ENCODE measurements around the gene RABL2B. TPM values are rescaled to one million over a fixed set of nuclear protein-coding genes. Genes with fewer than 3 reads are reported as not detected.

Gene RABL2B
- total RNA-seq, 1 donor from 2014 or later: 52.9 TPM

DNA sequence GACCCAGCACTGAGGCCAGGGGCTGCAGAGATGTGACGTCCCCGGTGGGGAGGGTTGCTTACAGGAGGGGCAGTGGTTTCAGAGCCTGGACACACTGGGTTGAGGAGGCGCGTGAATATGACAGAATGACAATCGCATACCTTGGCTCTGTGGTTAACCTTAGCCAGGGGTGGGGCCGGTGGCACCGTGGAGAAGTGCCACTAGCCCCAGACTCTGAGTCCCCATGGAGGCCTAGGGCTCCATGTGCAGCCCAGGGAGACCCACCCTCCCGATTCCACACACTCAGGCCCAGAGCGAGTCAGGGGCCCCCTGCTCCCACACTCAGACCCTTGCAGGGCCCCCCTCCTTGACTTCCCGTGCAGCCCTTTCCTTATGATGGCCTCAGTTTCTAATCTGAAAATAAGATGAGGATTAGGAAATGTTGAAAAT lies 49.1 kb downstream of the RABL2B start:
- Mint-ChIP-seq H3K9me3 (no peaks in the 10 kb centered on the region), H3K27me3 (ENCODE audit: low read depth) (peaks cover 37% of the 10 kb centered on the region), H3K4me3 (no peak overlapping the region), H3K36me3 (ENCODE audit: low read depth) (no peaks in the 10 kb centered on the region), H3K4me1 (peaks cover 8% of the 10 kb centered on the region), H3K27ac (ENCODE audit: unreplicated experiment) (no peak overlapping the region)
- TF ChIP-seq CTCF (conservative IDR thresholded peaks at IDR 0.05): no peak
- DNase-seq (ENCODE audit: low read depth, low spot score): no peak

DNA sequence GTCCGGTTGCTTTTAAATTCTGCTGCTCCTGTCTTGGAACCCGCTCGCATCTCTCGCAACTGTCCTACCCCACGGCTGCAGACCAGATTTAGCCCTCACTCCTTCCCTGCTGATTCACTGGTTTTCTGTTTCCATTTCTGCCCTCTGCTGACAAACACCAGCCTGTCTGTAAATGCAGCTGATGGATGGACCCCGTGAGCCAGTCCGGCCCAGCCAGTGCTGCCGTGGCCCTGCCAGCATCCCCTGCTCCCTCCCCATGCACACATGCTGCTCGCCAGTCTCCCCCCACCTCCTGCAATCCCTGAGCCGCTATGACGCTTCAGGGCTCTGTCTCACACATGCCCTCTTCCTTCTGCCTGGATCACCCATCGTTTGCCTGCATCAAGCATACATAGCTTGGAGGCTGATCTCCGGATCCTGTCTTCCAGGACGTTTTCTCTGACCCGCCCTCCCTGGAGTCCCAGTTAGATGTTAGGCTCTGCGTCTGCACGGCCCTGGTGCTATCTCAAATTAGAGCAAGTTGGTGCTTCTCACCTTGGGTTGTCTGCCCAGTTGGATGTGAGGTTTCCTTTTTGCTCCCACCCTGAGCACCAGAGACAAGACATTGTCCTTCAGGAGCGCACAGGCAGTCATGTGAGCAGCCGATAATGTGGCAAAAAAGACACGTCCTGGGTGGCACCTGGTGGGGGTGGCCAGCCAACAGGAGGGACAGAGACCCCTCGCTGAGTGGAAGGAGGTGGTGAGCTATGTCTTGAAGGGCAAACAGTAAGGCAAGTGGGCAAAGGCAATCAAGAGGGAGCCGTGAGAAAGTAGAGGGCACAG lies 49.7 kb downstream of the RABL2B start:
- H3K9me3 Mint-ChIP-seq: no peaks in the 10 kb centered on the region
- H3K4me3 Mint-ChIP-seq: peak overlapping the region; percentile 13
- H3K27ac Mint-ChIP-seq (ENCODE audit: unreplicated experiment): no peak overlapping the region

GRCh38 chr22:50732681-50733080 lies 50.8 kb downstream of the RABL2B start:
- Mint-ChIP-seq H3K4me3 (no peak overlapping the region), H3K27ac (ENCODE audit: unreplicated experiment) (peak overlapping the region; percentile 43), H3K27me3 (ENCODE audit: low read depth) (peaks cover 27% of the 10 kb centered on the region)

More for the DNA sequence above, 49.7 kb downstream of the RABL2B start:
- DNase-seq (ENCODE audit: low read depth, low spot score): no peak
- Mint-ChIP-seq H3K36me3 (ENCODE audit: low read depth) (no peaks in the 10 kb centered on the region), H3K4me1 (peaks cover 8% of the 10 kb centered on the region), H3K27me3 (ENCODE audit: low read depth) (peaks cover 33% of the 10 kb centered on the region)
- no peak for TF ChIP-seq CTCF (conservative IDR thresholded peaks at IDR 0.05)

GRCh38 chr22:50731811-50732624 lies 51.4 kb downstream of the RABL2B start:
- Mint-ChIP-seq H3K9me3 (no peaks in the 10 kb centered on the region), H3K27ac (ENCODE audit: unreplicated experiment) (no peak overlapping the region), H3K27me3 (ENCODE audit: low read depth) (peaks cover 20% of the 10 kb centered on the region), H3K36me3 (ENCODE audit: low read depth) (no peaks in the 10 kb centered on the region), H3K4me1 (peaks cover 14% of the 10 kb centered on the region), H3K4me3 (peak overlapping the region; percentile 38)
- no peak for DNase-seq (ENCODE audit: low read depth, low spot score)
- TF ChIP-seq CTCF (conservative IDR thresholded peaks at IDR 0.05): peak; percentile 69

More at GRCh38 chr22:50732681-50733080, 50.8 kb downstream of the RABL2B start:
- DNase-seq (ENCODE audit: low read depth, low spot score): no peak
- Mint-ChIP-seq H3K9me3 (no peaks in the 10 kb centered on the region), H3K4me1 (peaks cover 9% of the 10 kb centered on the region), H3K36me3 (ENCODE audit: low read depth) (no peaks in the 10 kb centered on the region)
- no peak for TF ChIP-seq CTCF (conservative IDR thresholded peaks at IDR 0.05)

DNA sequence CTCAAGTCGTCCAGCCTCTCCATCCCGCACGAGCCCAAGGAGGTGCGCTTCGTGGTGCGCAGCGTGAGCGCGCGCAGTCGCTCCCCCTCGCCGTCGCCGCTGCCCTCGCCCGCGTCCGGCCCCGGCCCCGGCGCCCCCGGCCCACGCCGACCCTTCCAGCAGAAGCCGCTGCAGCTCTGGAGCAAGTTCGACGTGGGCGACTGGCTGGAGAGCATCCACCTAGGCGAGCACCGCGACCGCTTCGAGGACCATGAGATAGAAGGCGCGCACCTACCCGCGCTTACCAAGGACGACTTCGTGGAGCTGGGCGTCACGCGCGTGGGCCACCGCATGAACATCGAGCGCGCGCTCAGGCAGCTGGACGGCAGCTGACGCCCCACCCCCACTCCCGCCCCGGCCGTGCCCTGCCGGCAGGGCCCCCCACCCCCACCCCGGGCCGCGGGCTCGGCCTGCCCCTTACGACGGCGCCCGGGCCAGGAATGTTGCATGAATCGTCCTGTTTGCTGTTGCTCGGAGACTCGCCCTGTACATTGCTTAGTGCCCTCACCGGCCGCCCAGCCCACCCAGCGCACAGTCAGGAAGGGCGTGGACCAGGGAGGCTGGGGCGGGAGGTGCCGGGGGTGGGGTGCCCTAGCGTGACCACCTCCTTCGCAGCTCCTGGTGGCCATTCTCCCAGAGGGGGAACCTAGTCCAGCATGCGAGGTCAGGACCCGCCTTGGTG lies 52.3 kb downstream of the RABL2B start:
- H3K36me3 Mint-ChIP-seq (ENCODE audit: low read depth): no peaks in the 10 kb centered on the region
- peaks cover 15% of the 10 kb centered on the region for H3K27me3 Mint-ChIP-seq (ENCODE audit: low read depth)
- peaks cover 14% of the 10 kb centered on the region for H3K4me1 Mint-ChIP-seq
- no peak for TF ChIP-seq CTCF (conservative IDR thresholded peaks at IDR 0.05)
- no peak overlapping the region for H3K27ac Mint-ChIP-seq (ENCODE audit: unreplicated experiment)
- no peaks in the 10 kb centered on the region for H3K9me3 Mint-ChIP-seq
- no peak overlapping the region for H3K4me3 Mint-ChIP-seq
- no peak for DNase-seq (ENCODE audit: low read depth, low spot score)

Data from neural crest cell (in vitro differentiated cells).